Parathyroid adenoma (tissue), 2 donors: ENCODE measurements around the gene ZMPSTE24.

Experiments
- H2AFZ ChIP-seq: fragments of 300-600 bp; sonication (generic); one replicate; pipeline ENCODE4 v1.7.0; 2017; ENCODE audit warnings: antibody characterized with exemption, mild to moderate bottlenecking
- H3K27ac ChIP-seq: fragments of 300-600 bp; sonication (generic); one replicate; pipeline ENCODE4 v1.7.0; 2017
- H3K27me3 ChIP-seq: fragments of 300-600 bp; sonication (generic); one replicate; pipeline ENCODE4 v1.7.0; 2017; ENCODE audit warnings: low read length; ENCODE audit not compliant: control insufficient read depth, insufficient read depth
- H3K36me3 ChIP-seq: fragments of 300-600 bp; sonication (generic); one replicate; pipeline ENCODE4 v1.7.0; 2017; ENCODE audit warnings: low read length; ENCODE audit not compliant: control insufficient read depth, insufficient read depth
- H3K4me1 ChIP-seq: fragments of 300-600 bp; sonication (generic); one replicate; pipeline ENCODE4 v1.7.0; 2017; ENCODE audit warnings: control low read depth
- H3K4me2 ChIP-seq: fragments of 300-600 bp; sonication (generic); one replicate; pipeline ENCODE4 v1.7.0; 2017; ENCODE audit warnings: low read length
- H3K4me3 ChIP-seq: fragments of 300-600 bp; sonication (generic); one replicate; pipeline ENCODE4 v1.7.0; 2017; ENCODE audit warnings: low read depth, low read length
- H3K79me2 ChIP-seq: fragments of 300-600 bp; sonication (generic); one replicate; pipeline ENCODE4 v1.7.0; 2017; ENCODE audit warnings: control low read depth
- H3K9ac ChIP-seq: fragments of 300-600 bp; sonication (generic); one replicate; pipeline ENCODE4 v1.7.0; 2017; ENCODE audit warnings: mild to moderate bottlenecking
- H3K9me3 ChIP-seq: fragments of 300-600 bp; sonication (generic); one replicate; pipeline ENCODE4 v1.7.0; 2017; ENCODE audit warnings: low read length; ENCODE audit not compliant: control insufficient read depth
- TF ChIP-seq, protein P1 (sequence below): fragments of 300-600 bp; sonication (generic); IDR thresholded peaks from one replicate; pipeline ENCODE4 v1.7.0; 2017; ENCODE audit warnings: antibody characterized with exemption, mild to moderate bottlenecking
- donor health status: primary hyperparathyroidism.

Gene ZMPSTE24

DNA sequence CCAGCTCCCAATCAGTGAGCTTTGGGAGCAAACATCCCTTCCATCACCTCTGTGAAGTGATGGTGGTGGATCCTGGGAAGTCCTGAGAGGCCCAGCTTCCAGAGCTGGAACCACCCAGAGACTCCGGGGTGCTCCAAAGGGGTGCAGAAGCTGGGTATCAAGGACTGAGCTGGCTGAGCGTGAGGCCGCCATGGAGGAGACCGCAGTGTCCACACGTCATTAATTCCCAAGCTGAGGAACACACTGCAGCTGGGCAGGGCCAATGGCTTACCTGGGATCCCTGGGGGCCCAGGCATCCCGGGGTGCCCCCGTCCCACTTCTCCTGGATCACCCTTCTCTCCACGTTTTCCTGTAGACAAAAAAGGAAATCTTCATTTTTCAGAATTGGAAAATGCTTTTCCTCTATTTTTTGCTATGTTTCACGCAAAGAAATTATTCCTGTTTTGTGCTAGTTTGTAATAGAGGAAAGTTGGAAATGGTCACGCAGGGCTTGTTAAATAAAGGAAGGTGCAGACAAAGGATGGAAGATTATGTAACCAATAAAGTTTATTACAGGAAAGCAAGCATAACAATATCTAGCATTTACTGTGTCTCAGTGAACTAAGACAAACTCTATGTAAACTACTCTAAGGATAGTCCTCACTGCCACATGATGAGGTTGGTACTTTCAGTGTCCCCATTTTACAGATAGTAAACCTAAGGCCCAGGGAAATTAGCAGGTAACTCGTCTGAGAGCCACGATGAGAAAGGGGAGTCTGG is 43.7 kb downstream of the ZMPSTE24 start:
- H3K4me3 ChIP-seq: no peak overlapping the region
- no peak overlapping the region for H3K27ac ChIP-seq
- H3K36me3 ChIP-seq: no peaks in the 10 kb centered on the region
- H3K79me2 ChIP-seq: no peaks in the 10 kb centered on the region
- H3K9ac ChIP-seq: no peak overlapping the region
- no peaks in the 10 kb centered on the region for H3K27me3 ChIP-seq
- H3K4me2 ChIP-seq: no peak overlapping the region
- TF ChIP-seq, protein P1, sequence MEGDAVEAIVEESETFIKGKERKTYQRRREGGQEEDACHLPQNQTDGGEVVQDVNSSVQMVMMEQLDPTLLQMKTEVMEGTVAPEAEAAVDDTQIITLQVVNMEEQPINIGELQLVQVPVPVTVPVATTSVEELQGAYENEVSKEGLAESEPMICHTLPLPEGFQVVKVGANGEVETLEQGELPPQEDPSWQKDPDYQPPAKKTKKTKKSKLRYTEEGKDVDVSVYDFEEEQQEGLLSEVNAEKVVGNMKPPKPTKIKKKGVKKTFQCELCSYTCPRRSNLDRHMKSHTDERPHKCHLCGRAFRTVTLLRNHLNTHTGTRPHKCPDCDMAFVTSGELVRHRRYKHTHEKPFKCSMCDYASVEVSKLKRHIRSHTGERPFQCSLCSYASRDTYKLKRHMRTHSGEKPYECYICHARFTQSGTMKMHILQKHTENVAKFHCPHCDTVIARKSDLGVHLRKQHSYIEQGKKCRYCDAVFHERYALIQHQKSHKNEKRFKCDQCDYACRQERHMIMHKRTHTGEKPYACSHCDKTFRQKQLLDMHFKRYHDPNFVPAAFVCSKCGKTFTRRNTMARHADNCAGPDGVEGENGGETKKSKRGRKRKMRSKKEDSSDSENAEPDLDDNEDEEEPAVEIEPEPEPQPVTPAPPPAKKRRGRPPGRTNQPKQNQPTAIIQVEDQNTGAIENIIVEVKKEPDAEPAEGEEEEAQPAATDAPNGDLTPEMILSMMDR: no peak
- H3K9me3 ChIP-seq: no peaks in the 10 kb centered on the region
- no peak overlapping the region for H2AFZ ChIP-seq
- H3K4me1 ChIP-seq: no peaks in the 10 kb centered on the region

DNA sequence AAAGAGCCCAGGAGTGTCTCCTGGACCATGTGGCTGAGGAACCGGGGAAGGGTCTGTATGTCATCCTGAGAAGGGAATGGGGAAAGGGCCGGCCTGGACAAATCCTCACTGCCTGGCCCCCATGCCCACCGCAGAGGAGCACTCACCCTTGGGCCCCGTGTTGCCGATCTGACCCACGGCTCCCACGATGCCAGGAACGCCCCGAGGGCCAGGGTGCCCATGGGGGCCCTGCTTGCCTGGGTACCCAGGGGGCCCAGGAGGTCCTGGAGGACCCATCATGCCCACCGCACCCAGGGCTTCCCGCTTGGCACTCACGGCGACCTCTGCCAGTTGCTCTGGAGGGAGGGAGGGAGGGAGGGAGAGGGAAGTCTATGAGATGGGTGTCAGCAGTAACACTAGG is 44.4 kb downstream of the ZMPSTE24 start:
- Histone ChIP-seq H2AFZ (no peak overlapping the region), H3K4me3 (no peak overlapping the region), H3K9ac (no peak overlapping the region), H3K4me1 (no peaks in the 10 kb centered on the region), H3K9me3 (no peaks in the 10 kb centered on the region), H3K27ac (no peak overlapping the region), H3K36me3 (no peaks in the 10 kb centered on the region), H3K4me2 (no peak overlapping the region), H3K27me3 (no peaks in the 10 kb centered on the region), H3K79me2 (no peaks in the 10 kb centered on the region)
- TF ChIP-seq, protein P1: no peak

DNA sequence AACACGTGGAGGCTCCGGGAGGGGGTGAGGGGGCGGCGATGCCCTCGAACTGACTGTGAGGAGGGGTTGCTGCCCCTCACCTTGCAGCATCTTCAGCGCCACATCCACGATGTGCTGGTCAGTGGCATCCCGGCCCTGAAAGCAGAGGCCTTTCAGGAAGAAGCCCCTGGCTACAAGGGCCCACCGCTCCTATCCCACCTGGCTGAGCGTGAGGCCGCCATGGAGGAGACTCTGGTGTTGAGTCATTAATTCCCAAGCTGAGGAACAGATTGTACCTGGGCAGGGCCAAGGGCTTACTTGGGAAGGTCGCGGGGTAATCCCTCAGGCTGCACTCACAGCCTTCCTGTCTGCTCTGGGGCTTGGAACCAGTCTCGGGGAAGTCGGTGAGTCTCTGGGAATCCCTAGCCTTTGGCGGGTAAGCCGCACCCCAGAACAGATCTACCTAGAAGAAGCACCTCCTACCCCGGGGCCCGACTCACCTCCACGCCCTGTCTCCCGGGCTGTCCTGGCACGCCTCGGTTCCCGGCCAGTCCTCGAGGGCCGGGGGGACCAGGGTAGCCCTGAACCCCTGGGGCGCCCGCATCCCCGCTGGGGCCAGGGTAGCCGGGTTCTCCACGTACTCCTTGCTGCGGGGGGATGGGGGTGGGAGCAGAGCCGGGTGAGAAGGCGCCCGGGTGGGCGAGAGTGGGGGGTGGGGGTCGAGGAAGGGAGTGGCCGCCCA is 45.2 kb downstream of the ZMPSTE24 start:
- Histone ChIP-seq H3K27me3 (no peaks in the 10 kb centered on the region), H3K9me3 (no peaks in the 10 kb centered on the region), H3K4me1 (no peaks in the 10 kb centered on the region), H3K79me2 (no peaks in the 10 kb centered on the region), H3K36me3 (no peaks in the 10 kb centered on the region), H3K4me2 (no peak overlapping the region), H2AFZ (no peak overlapping the region), H3K9ac (no peak overlapping the region), H3K4me3 (no peak overlapping the region), H3K27ac (no peak overlapping the region)
- TF ChIP-seq, protein P1: no peak

DNA sequence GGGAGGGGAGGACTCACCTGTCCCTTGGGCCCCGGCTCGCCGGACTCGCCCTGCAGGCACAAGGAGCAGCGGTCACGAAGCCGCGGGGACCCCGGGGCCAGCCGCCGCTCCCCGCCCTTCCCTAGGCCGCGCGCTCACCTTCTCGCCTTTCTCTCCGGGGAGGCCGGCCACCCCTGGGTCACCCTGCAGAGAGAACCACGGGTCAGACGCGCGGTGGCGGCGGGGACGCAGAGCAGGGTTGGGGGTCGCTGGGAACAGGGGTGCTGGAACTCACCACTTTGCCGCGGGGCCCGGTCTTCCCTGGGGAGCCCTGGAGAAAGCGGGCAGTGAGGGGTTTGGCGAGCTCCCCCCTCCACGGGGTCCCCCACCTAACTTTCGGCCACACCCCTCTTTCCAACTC is 45.8 kb downstream of the ZMPSTE24 start:
- Histone ChIP-seq H3K4me2 (no peak overlapping the region), H3K9me3 (no peaks in the 10 kb centered on the region), H3K9ac (no peak overlapping the region), H3K4me3 (no peak overlapping the region), H3K27ac (no peak overlapping the region), H3K79me2 (no peaks in the 10 kb centered on the region), H3K4me1 (no peaks in the 10 kb centered on the region), H3K36me3 (no peaks in the 10 kb centered on the region), H3K27me3 (no peaks in the 10 kb centered on the region), H2AFZ (no peak overlapping the region)
- TF ChIP-seq, protein P1: no peak
